H1 (cell line): ENCODE data around the gene APLN. TPM values are rescaled to one million over a fixed set of nuclear protein-coding genes. Genes with fewer than 3 reads are reported as not detected.
A peak's percentile ranks its signal among the peaks of the same experiment; 100 is the strongest.

ENCODE experiments used
- CTCF ChIA-PET: fragments of 300-600 bp; sonication (Branson Sonifier 250); formaldehyde crosslinking; loops from one replicate; lab custom pipeline; 2021; ENCODE audit not compliant: partially characterized antibody; lab: Charles Lee
- POLR2A ChIA-PET: fragments of 300-600 bp; sonication (Branson Sonifier 250); formaldehyde crosslinking; loops from one replicate; lab custom pipeline; 2021; ENCODE audit warnings: inconsistent platforms; ENCODE audit not compliant: partially characterized antibody; lab: Charles Lee
- DNase-seq, 2 experiments: peaks; one replicate each; pipeline versions ENCODE4 v3.0.0 to v3.0.0-alpha.2; 2010 to 2022; ENCODE audit warnings: low spot score in 2 of 2, low read depth in 1 of 2, mixed read lengths in 1 of 2
- FAIRE-seq: peaks from 2 replicates; lab custom pipeline; 2011; peaks lifted over from hg19 to GRCh38; lab: Jason Lieb, UNC
- H2AFZ ChIP-seq: 2 replicates; pipeline ENCODE4 v1.8.1; 2012; ENCODE audit warnings: low read length, inconsistent platforms
- H2AK5ac ChIP-seq: 2 replicates; pipeline ENCODE4 v1.6.1; 2013; ENCODE audit warnings: low read depth, low read length
- H2BK120ac ChIP-seq: replicated peaks from 2 replicates; pipeline ENCODE3; 2013; ENCODE audit warnings: low read depth, low read length, inconsistent platforms
- H2BK12ac ChIP-seq: 2 replicates; pipeline ENCODE4 v1.6.1; 2013; ENCODE audit warnings: low read depth, low read length
- H2BK15ac ChIP-seq: 2 replicates; pipeline ENCODE4 v1.6.1; 2013; ENCODE audit warnings: low read length
- H2BK20ac ChIP-seq: 2 replicates; pipeline ENCODE4 v1.6.1; 2013; ENCODE audit warnings: low read length
- H2BK5ac ChIP-seq: 2 replicates; pipeline ENCODE4 v1.6.1; 2013; ENCODE audit warnings: low read depth, low read length
- H3K14ac ChIP-seq: 2 replicates; pipeline ENCODE4 v1.6.1; 2013; ENCODE audit warnings: inconsistent platforms; ENCODE audit not compliant: insufficient read length
- H3K18ac ChIP-seq: 2 replicates; pipeline ENCODE4 v1.6.1; 2013; ENCODE audit warnings: low read length; ENCODE audit errors: extremely low read depth
- H3K23ac ChIP-seq: 2 replicates; pipeline ENCODE4 v1.6.1; 2013; ENCODE audit warnings: inconsistent platforms; ENCODE audit not compliant: insufficient read length
- H3K23me2 ChIP-seq: 2 replicates; pipeline ENCODE4 v1.6.1; 2013; ENCODE audit warnings: low read depth, low read length
- H3K27ac ChIP-seq: 2 replicates; pipeline ENCODE4 v1.6.1; 2011; ENCODE audit warnings: low read depth, low read length, inconsistent platforms
- H3K27me3 ChIP-seq, 4 experiments: replicated peaks in 1 of 4; 1 replicate in 1 of 4; 2 replicates in 3 of 4; pipeline versions ENCODE4 v1.6.1 to v1.8.1; 2011 to 2013; ENCODE audit warnings: low read length in 3 of 4, mild to moderate bottlenecking in 3 of 4, inconsistent platforms in 2 of 4, mixed read lengths in 2 of 4, moderate library complexity in 1 of 4; ENCODE audit not compliant: control insufficient read depth in 3 of 4, insufficient read depth in 3 of 4; ENCODE audit errors: extremely low read depth in 1 of 4
- H3K36me3 ChIP-seq, 4 experiments: 2 replicates each; pipeline versions ENCODE4 v1.6.1 to v1.8.1; 2011 to 2013; ENCODE audit warnings: mild to moderate bottlenecking in 4 of 4, low read length in 3 of 4, moderate library complexity in 2 of 4, control low read depth in 1 of 4, inconsistent platforms in 1 of 4; ENCODE audit not compliant: insufficient read depth in 4 of 4, control insufficient read depth in 2 of 4
- H3K4ac ChIP-seq: replicated peaks from 2 replicates; pipeline ENCODE3; 2013; ENCODE audit warnings: low read length, low read depth, mixed read lengths, inconsistent platforms; ENCODE audit not compliant: insufficient read length
- H3K4me1 ChIP-seq, 4 experiments: replicated peaks in 1 of 4; 1 replicate in 1 of 4; 2 replicates in 3 of 4; pipeline versions ENCODE4 v1.6.1 to v1.8.1; 2011 to 2013; ENCODE audit warnings: low read length in 3 of 4, inconsistent platforms in 2 of 4, mixed read lengths in 1 of 4; ENCODE audit not compliant: insufficient read depth in 4 of 4, control insufficient read depth in 3 of 4
- H3K4me2 ChIP-seq, 2 experiments: 2 replicates each; pipeline versions ENCODE4 v1.6.1 to v1.8.1; 2011 to 2013; ENCODE audit warnings: low read depth in 2 of 2, low read length in 2 of 2, control low read depth in 1 of 2, inconsistent platforms in 1 of 2, mild to moderate bottlenecking in 1 of 2; ENCODE audit not compliant: insufficient read depth in 1 of 2
- H3K4me3 ChIP-seq, 4 experiments: fragments of 200-600, 300-600 bp in 1 of 4; sonication (generic), shearing (Covaris generic), sonication (Bioruptor Twin) in 1 of 4; 2 replicates each; pipeline versions ENCODE4 v1.5.1 to v1.8.1; 2011 to 2016; ENCODE audit warnings: low read length in 4 of 4, low read depth in 3 of 4, control low read depth in 2 of 4, inconsistent platforms in 2 of 4, mild to moderate bottlenecking in 2 of 4, mixed read lengths in 1 of 4, moderate library complexity in 1 of 4; ENCODE audit not compliant: insufficient read depth in 2 of 4; ENCODE audit errors: extremely low read depth in 1 of 4
- H3K56ac ChIP-seq: replicated peaks from 2 replicates; pipeline ENCODE3; 2013; ENCODE audit warnings: low read depth, mild to moderate bottlenecking, mixed read lengths, low read length, inconsistent platforms; ENCODE audit not compliant: insufficient read length
- H3K79me1 ChIP-seq: 2 replicates; pipeline ENCODE4 v1.6.1; 2013; ENCODE audit warnings: low read depth, low read length, control low read depth
- H3K79me2 ChIP-seq, 2 experiments: 2 replicates each; pipeline versions ENCODE4 v1.6.1 to v1.8.1; 2012 to 2013; ENCODE audit warnings: low read length in 2 of 2, mild to moderate bottlenecking in 2 of 2, inconsistent platforms in 1 of 2; ENCODE audit not compliant: insufficient read depth in 2 of 2, control insufficient read depth in 1 of 2
- H3K9ac ChIP-seq, 4 experiments: replicated peaks in 1 of 4; 1 replicate in 1 of 4; 2 replicates in 3 of 4; pipeline versions ENCODE4 v1.6.1 to v1.8.1; 2011 to 2013; ENCODE audit warnings: low read depth in 3 of 4, low read length in 3 of 4, control low read depth in 2 of 4, mild to moderate bottlenecking in 2 of 4, moderate library complexity in 2 of 4, inconsistent platforms in 1 of 4; ENCODE audit errors: extremely low read depth in 1 of 4
- H3K9me3 ChIP-seq, 2 experiments: 2 replicates each; pipeline versions ENCODE4 v1.6.1 to v1.8.1; 2012 to 2013; ENCODE audit warnings: mild to moderate bottlenecking in 2 of 2, moderate library complexity in 2 of 2, control low read depth in 1 of 2, inconsistent platforms in 1 of 2, low read depth in 1 of 2, low read length in 1 of 2, mixed read lengths in 1 of 2; ENCODE audit not compliant: insufficient read depth in 2 of 2
- H4K20me1 ChIP-seq, 2 experiments: replicated peaks in 1 of 2; 2 replicates each; pipeline versions ENCODE3 to v1.8.1; 2011 to 2013; ENCODE audit warnings: inconsistent platforms in 2 of 2, low read length in 2 of 2, mild to moderate bottlenecking in 1 of 2; ENCODE audit not compliant: insufficient read depth in 2 of 2, control insufficient read depth in 1 of 2
- H4K5ac ChIP-seq: 2 replicates; pipeline ENCODE4 v1.6.1; 2013; ENCODE audit warnings: low read length, low read depth, mixed read lengths, inconsistent platforms; ENCODE audit not compliant: insufficient read length
- H4K8ac ChIP-seq: 2 replicates; pipeline ENCODE4 v1.8.0; 2013; ENCODE audit warnings: mild to moderate bottlenecking, moderate library complexity, low read length, inconsistent platforms; ENCODE audit not compliant: insufficient read depth; ENCODE audit errors: extremely low read depth
- H4K91ac ChIP-seq: replicated peaks from 2 replicates; pipeline ENCODE3; 2013; ENCODE audit warnings: low read length, mixed read lengths, inconsistent platforms; ENCODE audit not compliant: insufficient read length
- GTF2F1 ChIP-seq: IDR thresholded peaks from 2 replicates; pipeline ENCODE4 v1.6.1; 2012; ENCODE audit warnings: low read depth, low read length, improper control_type of control experiment, borderline replicate concordance
- KDM1A ChIP-seq: fragments of 200-600, 300-600 bp; sonication (generic); IDR thresholded peaks from 2 replicates; pipeline ENCODE4 v1.7.1; 2016; ENCODE audit warnings: mild to moderate bottlenecking, low read length, borderline replicate concordance
- PHF8 ChIP-seq: fragments of 200-600 bp; sonication (generic); conservative IDR thresholded peaks from 2 replicates; pipeline ENCODE4 v1.7.1; 2012; ENCODE audit warnings: low read depth, mild to moderate bottlenecking, inconsistent platforms, low read length, moderate library complexity
- RNF2 ChIP-seq: fragments of 200-900, 300-1000 bp; sonication (generic); IDR thresholded peaks from 2 replicates; pipeline ENCODE4 v1.7.1; 2016; ENCODE audit warnings: borderline replicate concordance, low read depth, mild to moderate bottlenecking, antibody characterized with exemption, low read length; ENCODE audit not compliant: poor library complexity, severe bottlenecking; ENCODE audit errors: missing control alignments
- TAF7 ChIP-seq: optimal IDR thresholded peaks from 2 replicates; pipeline ENCODE3; 2011; ENCODE audit warnings: low read depth, mild to moderate bottlenecking, inconsistent platforms, low read length, moderate library complexity, borderline replicate concordance
- TCF12 ChIP-seq: IDR thresholded peaks from 2 replicates; pipeline ENCODE4 v1.6.1; 2011; ENCODE audit warnings: low read depth, mild to moderate bottlenecking, low read length
- WGBS, 2 experiments: shearing (Covaris generic) in 1 of 2; methylation state at CpG; one replicate each; pipeline versions ENCODE4 v1.1.6 to v1.1.7; 2013 to 2015; ENCODE audit warnings: low lambda C conversion rate in 2 of 2, mixed read lengths in 2 of 2, inconsistent platforms in 1 of 2, low coverage in 1 of 2, missing lambda C conversion rate in 1 of 2; ENCODE audit not compliant: insufficient replicate concordance in 2 of 2, insufficient coverage in 1 of 2, insufficient read length in 1 of 2; ENCODE audit errors: extremely low coverage in 1 of 2, missing lambda C conversion rate in 1 of 2; 5-methylcytosine and 5-hydroxymethylcytosine counted together
- polyA plus RNA-seq, 7 experiments: library from polyadenylated mRNA; depleted of rRNA in 3 of 7; stranded (reverse) in 5 of 7; unstranded in 2 of 7; fragments of >200 nt in 5 of 7; fragments of 200-250 nt in 2 of 7; gene quantifications; 1 replicate in 5 of 7; 2 replicates in 1 of 7; 4 replicates in 1 of 7; pipeline versions ENCODE4 v1.2.1 to v1.2.3, GENCODE V29; 2011 to 2013; ENCODE audit warnings: missing spikeins in 2 of 7, mixed read lengths in 2 of 7
- total RNA-seq: library from RNA; stranded (reverse); fragmentation: NEBNext Ultra II Directional; extraction: Animal tissue kit (Norgen Biotek cat#: 25700); gene quantifications from 2 replicates; pipeline ENCODE4 v1.2.1, GENCODE V29; 2021
- TF ChIP-seq, protein P1 (sequence below), 3 experiments: IDR thresholded peaks; 1 replicate in 2 of 3; 2 replicates in 1 of 3; pipeline versions ENCODE4 v1.5.1 to v1.6.1; 2011; ENCODE audit warnings: low read length in 3 of 3, mild to moderate bottlenecking in 3 of 3, inconsistent platforms in 2 of 3, low read depth in 1 of 3, moderate library complexity in 1 of 3; ENCODE audit not compliant: insufficient read depth in 1 of 3; ENCODE audit errors: control extremely low read depth in 1 of 3

Gene APLN
- total and polyA plus RNA-seq, 2 of the 8 experiments (the other 6 are each of a cell fraction or from before 2014, with no cell fraction given) = 1.1 to 1.8 TPM

DNA sequence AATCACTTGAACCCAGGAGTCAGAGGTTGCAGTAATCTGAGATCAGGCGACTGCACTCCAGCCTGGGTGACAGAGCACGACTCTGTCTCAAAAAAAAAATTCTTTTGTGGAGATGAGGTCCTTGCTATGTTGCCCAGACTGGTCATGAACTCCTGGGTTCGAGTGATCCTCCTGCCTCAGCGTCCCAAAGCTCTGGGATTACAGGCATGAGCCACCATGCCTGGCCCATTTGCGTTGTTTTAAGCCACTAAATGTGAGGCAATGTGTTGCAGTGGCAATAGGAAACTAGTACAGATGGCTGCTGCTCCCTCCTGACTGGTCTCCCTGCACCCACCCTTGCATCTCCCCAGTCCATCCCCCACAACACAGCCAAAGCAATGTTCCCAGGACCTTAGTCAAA, 40.0 kb upstream of the APLN start:
- FAIRE-seq (no peak), DNase-seq (no peak)
- Histone ChIP-seq H3K36me3 (no peaks in the 10 kb centered on the region), H3K79me2 (no peaks in the 10 kb centered on the region), H4K20me1 (no peaks in the 10 kb centered on the region), H2BK15ac (no peak overlapping the region), H3K4me1 (peaks cover 0 to 16% (median 8%) of the 10 kb centered on the region in 4 experiments; a peak in 5 of 7 replicates), H2BK120ac (peak overlapping the region; percentile 33), H3K23ac (no peak overlapping the region), H2AFZ (no peak overlapping the region), H3K4me2 (no peak overlapping the region), H3K9me3 (no peaks in the 10 kb centered on the region), H3K18ac (no peak overlapping the region), H2BK20ac (no peak overlapping the region), H3K9ac (no peak overlapping the region), H2BK5ac (no peak overlapping the region), H3K14ac (no peak overlapping the region), H4K91ac (peak overlapping the region; percentile 40), H3K56ac (no peak overlapping the region), H4K8ac (no peak overlapping the region), H3K4me3 (no peak overlapping the region), H2AK5ac (no peak overlapping the region), H3K27me3 (no peaks in the 10 kb centered on the region), H3K23me2 (no peaks in the 10 kb centered on the region), H3K79me1 (no peaks in the 10 kb centered on the region), H3K4ac (no peak overlapping the region), H2BK12ac (no peak overlapping the region), H3K27ac (no peak overlapping the region), H4K5ac (no peak overlapping the region)
- ChIA-PET POLR2A (interaction anchor here (1.1 kb wide), 1 partner anchor 17 kb away, joined by 4 read pairs; no protein-coding TSS in a partner anchor), CTCF (interaction anchor here (1.0 to 3.2 kb wide), 4 partner anchors 15 to 59 kb away, joined by 3 to 14 read pairs (median 7); no protein-coding TSS in a partner anchor)
- WGBS, 2 experiments = 97% methylated on average over 5 of the region's 5 CpGs; no CpG with 5 or more reads in 1 of the 2 experiments
- TF ChIP-seq, protein P1, sequence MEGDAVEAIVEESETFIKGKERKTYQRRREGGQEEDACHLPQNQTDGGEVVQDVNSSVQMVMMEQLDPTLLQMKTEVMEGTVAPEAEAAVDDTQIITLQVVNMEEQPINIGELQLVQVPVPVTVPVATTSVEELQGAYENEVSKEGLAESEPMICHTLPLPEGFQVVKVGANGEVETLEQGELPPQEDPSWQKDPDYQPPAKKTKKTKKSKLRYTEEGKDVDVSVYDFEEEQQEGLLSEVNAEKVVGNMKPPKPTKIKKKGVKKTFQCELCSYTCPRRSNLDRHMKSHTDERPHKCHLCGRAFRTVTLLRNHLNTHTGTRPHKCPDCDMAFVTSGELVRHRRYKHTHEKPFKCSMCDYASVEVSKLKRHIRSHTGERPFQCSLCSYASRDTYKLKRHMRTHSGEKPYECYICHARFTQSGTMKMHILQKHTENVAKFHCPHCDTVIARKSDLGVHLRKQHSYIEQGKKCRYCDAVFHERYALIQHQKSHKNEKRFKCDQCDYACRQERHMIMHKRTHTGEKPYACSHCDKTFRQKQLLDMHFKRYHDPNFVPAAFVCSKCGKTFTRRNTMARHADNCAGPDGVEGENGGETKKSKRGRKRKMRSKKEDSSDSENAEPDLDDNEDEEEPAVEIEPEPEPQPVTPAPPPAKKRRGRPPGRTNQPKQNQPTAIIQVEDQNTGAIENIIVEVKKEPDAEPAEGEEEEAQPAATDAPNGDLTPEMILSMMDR (IDR thresholded peaks at IDR 0.05; ENCODE audit: control extremely low read depth in 1 of 3, insufficient read depth in 1 of 3, low read depth in 1 of 3, low read length in 3 of 3) = no peak
- no peak for TF ChIP-seq TAF7
- TF ChIP-seq RNF2 = no peak
- TF ChIP-seq PHF8 = no peak
- no peak for TF ChIP-seq GTF2F1
- no peak for TF ChIP-seq KDM1A
- TF ChIP-seq TCF12 = no peak
